Measurements from ENCODE around the gene PCSK5.
A peak's percentile ranks its signal among the peaks of the same experiment; 100 is the strongest.

PCSK5 gene

GRCh38 chr9:76090330-76090729 lies 199.9 kb downstream of the PCSK5 start:
- DNase-seq = no peak

- DNase-seq = no peak
Measured at GRCh38 chr9:76090909-76091308, 200.4 kb downstream of the PCSK5 start.

- no peak for DNase-seq
Measured at GRCh38 chr9:76092572-76092971, 202.1 kb downstream of the PCSK5 start.

GRCh38 chr9:76095585-76095984 lies 205.1 kb downstream of the PCSK5 start:
- DNase-seq = no peak

- no peak for DNase-seq
Measured at GRCh38 chr9:76099516-76099915, 209.0 kb downstream of the PCSK5 start.

- no peak for DNase-seq
Measured at GRCh38 chr9:76101075-76101474, 210.6 kb downstream of the PCSK5 start.

GRCh38 chr9:76101491-76101890 lies 211.0 kb downstream of the PCSK5 start:
- DNase-seq = no peak

- DNase-seq = no peak
Measured at GRCh38 chr9:76101947-76102346, 211.5 kb downstream of the PCSK5 start.

GRCh38 chr9:76103531-76104315 lies 213.2 kb downstream of the PCSK5 start:
- no peak for DNase-seq

- peak; percentile 11 for DNase-seq
Measured at GRCh38 chr9:76107482-76107881, 217.0 kb downstream of the PCSK5 start.

- DNase-seq = no peak
Measured at GRCh38 chr9:76109953-76110352, 219.5 kb downstream of the PCSK5 start.

- DNase-seq = no peak
Measured at GRCh38 chr9:76112151-76112550, 221.7 kb downstream of the PCSK5 start.

- no peak for DNase-seq
Measured at GRCh38 chr9:76114144-76114543, 223.7 kb downstream of the PCSK5 start.

GRCh38 chr9:76115396-76115795 lies 224.9 kb downstream of the PCSK5 start:
- no peak for DNase-seq

- no peak for DNase-seq
Measured at GRCh38 chr9:76115982-76116646, 225.6 kb downstream of the PCSK5 start.

- no peak for DNase-seq
Measured at GRCh38 chr9:76116913-76117312, 226.4 kb downstream of the PCSK5 start.

- no peak for DNase-seq
Measured at GRCh38 chr9:76127637-76128036, 237.2 kb downstream of the PCSK5 start.

- no peak for DNase-seq
Measured at GRCh38 chr9:76135902-76136301, 245.4 kb downstream of the PCSK5 start.

GRCh38 chr9:76136986-76137385 lies 246.5 kb downstream of the PCSK5 start:
- peak; percentile 62 for DNase-seq

GRCh38 chr9:76137931-76138330 lies 247.5 kb downstream of the PCSK5 start:
- no peak for DNase-seq

- DNase-seq = no peak
Measured at GRCh38 chr9:76138360-76138759, 247.9 kb downstream of the PCSK5 start.

GRCh38 chr9:76143834-76144233 lies 253.4 kb downstream of the PCSK5 start:
- DNase-seq = no peak

- no peak for DNase-seq
Measured at GRCh38 chr9:76150013-76150412, 259.5 kb downstream of the PCSK5 start.

GRCh38 chr9:76151267-76151666 lies 260.8 kb downstream of the PCSK5 start:
- no peak for DNase-seq

- no peak for DNase-seq
Measured at GRCh38 chr9:76153339-76153738, 262.9 kb downstream of the PCSK5 start.

Data from OCI-M1 (cell line).